Memory B cell (primary cell): Measurements from ENCODE around the gene SPTY2D1.

Source experiments
- ATAC-seq: fragments of 150-1000 bp; cut with Tn5 transposase; 2 replicates; pipeline ENCODE4 v1.10.0; 2021; ENCODE audit warnings: low read depth, mild to moderate bottlenecking, moderate library complexity
- DNase-seq, 2 donors: peaks; one replicate each; pipeline ENCODE4 v3.0.0; 2022; ENCODE audit warnings: low spot score in 2 of 2
- H3K27ac Mint-ChIP-seq: one replicate; pipeline ENCODE4 v1.8.0; 2022; ENCODE audit warnings: mild to moderate bottlenecking, moderate library complexity, mixed read lengths
- H3K27me3 Mint-ChIP-seq: one replicate; pipeline ENCODE4 v1.8.0; 2022; ENCODE audit warnings: mixed read lengths
- H3K36me3 Mint-ChIP-seq: one replicate; pipeline ENCODE4 v1.8.0; 2022; ENCODE audit warnings: mild to moderate bottlenecking, mixed read lengths
- H3K4me1 Mint-ChIP-seq: one replicate; pipeline ENCODE4 v1.8.0; 2022; ENCODE audit warnings: mixed read lengths
- H3K4me3 Mint-ChIP-seq: one replicate; pipeline ENCODE4 v1.8.0; 2022; ENCODE audit warnings: mild to moderate bottlenecking, moderate library complexity, mixed read lengths
- H3K9me3 Mint-ChIP-seq: one replicate; pipeline ENCODE4 v1.8.0; 2022; ENCODE audit warnings: mixed read lengths

Gene SPTY2D1

GRCh38 chr11:18563090-18563730, 70.9 kb downstream of the SPTY2D1 start:
- Mint-ChIP-seq H3K27ac (no peak overlapping the region), H3K9me3 (no peaks in the 10 kb centered on the region), H3K27me3 (no peaks in the 10 kb centered on the region), H3K4me1 (no peaks in the 10 kb centered on the region), H3K36me3 (peaks cover 5% of the 10 kb centered on the region), H3K4me3 (no peak overlapping the region)
- no peak for ATAC-seq
- no peak for DNase-seq
